Retinal pigment epithelial cell (primary cell): Measurements from ENCODE around the gene ZC3HAV1.
"Not testable (repeated sequence)": the region's sequence is repeated elsewhere in the genome, so short reads cannot be mapped to it uniquely, and the experiment has no call there.

Source experiments
- DNase-seq: peaks from one replicate; pipeline ENCODE4 v3.0.0-alpha.2; 2010; ENCODE audit warnings: low read depth
- H3K4me3 ChIP-seq: 2 replicates; pipeline ENCODE4 v1.5.1; 2011; ENCODE audit warnings: mild to moderate bottlenecking, low read length, control low read depth, moderate library complexity
- CTCF ChIP-seq: conservative IDR thresholded peaks from 2 replicates; pipeline ENCODE4 v1.5.1; 2011; ENCODE audit warnings: low read depth, low read length, control low read depth, inconsistent platforms

Gene ZC3HAV1

GRCh38 chr7:139131601-139132041, 22.1 kb upstream of the ZC3HAV1 start:
- no peak for TF ChIP-seq CTCF
- DNase-seq, result no peak
- H3K4me3 ChIP-seq, result no peak overlapping the region

DNA sequence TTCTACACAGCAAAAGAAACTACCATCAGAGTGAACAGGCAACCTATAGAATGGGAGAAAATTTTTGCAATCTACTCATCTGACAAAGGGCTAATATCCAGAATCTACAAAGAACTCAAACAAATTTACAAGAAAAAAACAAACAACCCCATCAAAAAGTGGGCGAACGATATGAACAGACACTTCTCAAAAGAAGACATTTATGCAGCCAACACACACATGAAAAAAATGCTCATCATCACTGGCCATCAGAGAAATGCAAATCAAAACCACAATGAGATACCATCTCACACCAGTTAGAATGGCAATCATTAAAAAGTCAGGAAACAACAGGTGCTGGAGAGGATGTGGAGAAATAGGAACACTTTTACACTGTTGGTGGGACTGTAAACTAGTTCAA, 20.3 kb upstream of the ZC3HAV1 start:
- DNase-seq, H3K4me3 ChIP-seq: not testable (repeated sequence)

DNA sequence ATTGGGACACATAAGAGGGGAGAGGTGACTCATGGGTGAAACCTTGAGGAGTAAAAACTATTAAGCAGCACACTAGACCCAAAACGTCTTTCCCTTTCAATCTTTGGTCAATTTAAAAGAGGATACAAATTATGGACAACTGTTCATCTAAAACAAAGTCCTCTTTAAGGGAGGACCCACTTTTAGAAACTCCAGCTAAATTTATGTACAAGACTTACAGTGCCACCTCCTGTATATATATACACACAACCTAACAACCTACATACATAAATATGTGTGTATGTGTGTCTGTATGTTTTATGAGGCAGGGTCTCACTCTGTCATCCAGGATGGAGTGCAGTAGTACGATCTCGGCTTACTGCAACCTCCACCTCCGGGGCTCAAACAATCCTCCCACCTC, 18.1 kb upstream of the ZC3HAV1 start:
- TF ChIP-seq CTCF, result no peak

GRCh38 chr7:139125657-139126056, 16.1 kb upstream of the ZC3HAV1 start:
- DNase-seq, result no peak
- TF ChIP-seq CTCF, result no peak
- no peak overlapping the region for H3K4me3 ChIP-seq

More for the DNA sequence above, 18.1 kb upstream of the ZC3HAV1 start:
- DNase-seq, result no peak
- no peak overlapping the region for H3K4me3 ChIP-seq

- not testable (repeated sequence) for DNase-seq, H3K4me3 ChIP-seq
Observed at GRCh38 chr7:139124995-139125394, 15.5 kb upstream of the ZC3HAV1 start.

GRCh38 chr7:139124084-139124914, 14.8 kb upstream of the ZC3HAV1 start:
- H3K4me3 ChIP-seq, result no peak overlapping the region
- no peak for DNase-seq
- no peak for TF ChIP-seq CTCF

DNA sequence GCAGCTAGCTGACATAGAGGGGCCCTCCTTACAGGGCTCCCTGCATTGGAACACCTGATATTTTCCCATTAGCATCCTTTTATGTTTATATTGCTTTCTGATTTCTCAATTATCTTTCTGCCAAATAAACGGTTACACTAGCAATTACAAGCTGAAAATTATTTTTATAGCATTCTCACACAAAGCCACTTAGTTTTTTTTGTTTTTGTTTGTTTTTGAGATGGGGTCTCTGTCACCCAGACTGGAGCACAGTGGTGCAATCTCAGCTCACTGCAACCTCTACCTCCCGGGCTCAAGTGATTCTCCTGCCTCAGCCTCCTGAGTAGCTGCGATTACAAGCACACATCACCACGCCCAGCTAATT, 9.9 kb upstream of the ZC3HAV1 start:
- no peak for TF ChIP-seq CTCF
- no peak overlapping the region for H3K4me3 ChIP-seq
- no peak for DNase-seq

DNA sequence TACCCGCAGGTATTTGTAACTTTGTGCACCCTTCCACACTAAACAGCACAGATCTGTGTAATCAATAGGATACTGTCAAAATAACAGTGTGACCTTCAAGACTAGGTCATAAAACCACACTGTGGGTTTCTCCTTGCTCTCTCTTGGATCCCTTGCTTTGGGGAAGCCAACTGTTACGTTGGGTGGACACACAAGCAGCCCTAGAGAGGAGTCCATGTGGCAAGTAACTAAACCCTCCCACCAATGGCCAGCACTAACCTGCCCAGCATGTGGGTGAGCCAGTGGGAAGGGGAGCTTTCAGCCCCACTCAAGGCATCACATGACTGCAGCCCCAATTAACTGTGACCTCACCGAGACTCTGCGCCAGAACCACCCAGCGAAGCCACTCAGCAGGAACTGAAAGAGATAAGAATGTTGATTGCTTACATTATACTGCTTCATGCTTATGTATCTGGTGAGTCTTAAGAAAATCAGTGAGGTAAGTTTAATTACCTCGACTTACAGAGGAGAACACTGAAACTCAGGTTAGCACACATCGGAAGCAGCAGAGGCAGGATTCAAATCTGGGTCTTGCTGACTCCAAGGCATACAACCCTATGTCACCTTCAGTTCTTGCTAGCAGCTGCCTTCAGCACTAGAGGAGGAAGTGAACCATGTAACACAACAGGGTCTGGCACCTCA, 9.4 kb upstream of the ZC3HAV1 start:
- DNase-seq, result no peak
- no peak for TF ChIP-seq CTCF

More for the DNA sequence above, 9.4 kb upstream of the ZC3HAV1 start:
- H3K4me3 ChIP-seq, result no peak overlapping the region
